ENCODE results near the gene PASK. TPM values are rescaled to one million over a fixed set of nuclear protein-coding genes. Genes with fewer than 3 reads are reported as not detected.

PASK gene
- polyA plus RNA-seq, 3 donors, result 0.56 to 4.3 (median 0.70) TPM

GRCh38 chr2:241141214-241141770 is 8.0 kb downstream of the PASK start:
- TF ChIP-seq CTCF (IDR thresholded peaks at IDR 0.05), result no peak
- Histone ChIP-seq H2AFZ (ENCODE audit: insufficient read depth, low read depth, low read length, poor library complexity, severe bottlenecking) (no peak overlapping the region), H4K20me1 (ENCODE audit: insufficient read depth, low read length) (no peaks in the 10 kb centered on the region), H3K9ac (ENCODE audit: insufficient read depth, low read length, poor library complexity, severe bottlenecking) (no peak overlapping the region), H3K36me3 (replicated peaks in 1 of 2; ENCODE audit: control insufficient read depth in 1 of 2, insufficient read depth in 2 of 2, low read length in 2 of 2) (peaks cover 5 to 36% of the 10 kb centered on the region in 2 donors), H3K79me2 (ENCODE audit: insufficient read depth, low read length) (no peaks in the 10 kb centered on the region), H3K27ac (ENCODE audit: low read depth in 1 of 2, low read length in 2 of 2) (no peak overlapping the region), H3K9me3 (replicated peaks in 1 of 2; ENCODE audit: control insufficient read depth in 1 of 2, insufficient read depth in 1 of 2, low read length in 2 of 2) (no peaks in the 10 kb centered on the region), H3K4me2 (replicated peaks; ENCODE audit: extremely low read depth, low read length, poor library complexity, severe bottlenecking) (no peak overlapping the region), H3K4me1 (ENCODE audit: control insufficient read depth in 1 of 2, insufficient read depth in 2 of 2, low read length in 2 of 2) (no peaks in the 10 kb centered on the region), H3K4me3 (replicated peaks in 1 of 3; ENCODE audit: low read depth in 2 of 3, low read length in 3 of 3) (no peak overlapping the region), H3K27me3 (ENCODE audit: control insufficient read depth in 2 of 2, insufficient read depth in 2 of 2, low read length in 2 of 2) (no peaks in the 10 kb centered on the region)
- WGBS (ENCODE audit: insufficient coverage), result 98% methylated on average over 13 of the region's 14 CpGs
- Mint-ChIP-seq H3K4me3 (no peak overlapping the region), H3K4me1 (no peaks in the 10 kb centered on the region), H3K9me3 (no peaks in the 10 kb centered on the region), H3K27me3 (ENCODE audit: low read depth in 3 of 3) (peaks cover 0 to 2% (median 1%) of the 10 kb centered on the region in 3 donors), H3K36me3 (peaks cover 23 to 30% of the 10 kb centered on the region in 2 donors), H3K27ac (peak overlapping the region in 1 of 7 donors; percentile 13)
- DNase-seq, result no peak
- intact Hi-C loops (cut with micrococcal nuclease), result no loop called here

- peak overlapping the region in 1 of 7 donors; percentile 36 for H3K27ac Mint-ChIP-seq
- peaks cover 0 to 2% (median 1%) of the 10 kb centered on the region in 3 donors for H3K27me3 Mint-ChIP-seq (ENCODE audit: low read depth in 3 of 3)
- H3K4me3 Mint-ChIP-seq, result no peak overlapping the region
- TF ChIP-seq CTCF (IDR thresholded peaks at IDR 0.05), result no peak
- DNase-seq, result no peak
- Histone ChIP-seq H3K4me1 (ENCODE audit: control insufficient read depth in 1 of 2, insufficient read depth in 2 of 2, low read length in 2 of 2) (no peaks in the 10 kb centered on the region), H3K9me3 (replicated peaks in 1 of 2; ENCODE audit: control insufficient read depth in 1 of 2, insufficient read depth in 1 of 2, low read length in 2 of 2) (no peaks in the 10 kb centered on the region), H3K36me3 (replicated peaks in 1 of 2; ENCODE audit: control insufficient read depth in 1 of 2, insufficient read depth in 2 of 2, low read length in 2 of 2) (peaks cover 5 to 36% of the 10 kb centered on the region in 2 donors), H3K9ac (ENCODE audit: insufficient read depth, low read length, poor library complexity, severe bottlenecking) (no peak overlapping the region), H4K20me1 (ENCODE audit: insufficient read depth, low read length) (no peaks in the 10 kb centered on the region), H2AFZ (ENCODE audit: insufficient read depth, low read depth, low read length, poor library complexity, severe bottlenecking) (no peak overlapping the region), H3K27me3 (ENCODE audit: control insufficient read depth in 2 of 2, insufficient read depth in 2 of 2, low read length in 2 of 2) (no peaks in the 10 kb centered on the region), H3K4me3 (replicated peaks in 1 of 3; ENCODE audit: low read depth in 2 of 3, low read length in 3 of 3) (no peak overlapping the region), H3K4me2 (replicated peaks; ENCODE audit: extremely low read depth, low read length, poor library complexity, severe bottlenecking) (no peak overlapping the region), H3K27ac (ENCODE audit: low read depth in 1 of 2, low read length in 2 of 2) (no peak overlapping the region), H3K79me2 (ENCODE audit: insufficient read depth, low read length) (no peaks in the 10 kb centered on the region)
- no peaks in the 10 kb centered on the region for H3K9me3 Mint-ChIP-seq
- peaks cover 26 to 39% of the 10 kb centered on the region in 2 donors for H3K36me3 Mint-ChIP-seq
- no peaks in the 10 kb centered on the region for H3K4me1 Mint-ChIP-seq
- WGBS (ENCODE audit: insufficient coverage), result 94% methylated on average over 6 of the region's 10 CpGs
- intact Hi-C loops (cut with micrococcal nuclease), result no loop called here
These were observed 8.8 kb downstream of the PASK start for GRCh38 chr2:241140445-241140840.
